ENCODE measurements around the gene SELENBP1.
"Not testable (repeated sequence)": the region's sequence is repeated elsewhere in the genome, so short reads cannot be mapped to it uniquely, and the experiment has no call there.

SELENBP1 gene

GRCh38 chr1:151402764-151403163 is 30.3 kb upstream of the SELENBP1 start:
- no peak for DNase-seq (ENCODE audit: extremely low spot score)
- ChIA-PET CTCF (interaction anchor here (0.8 kb wide), 1 partner anchor 62 kb away, joined by 3 read pairs; no protein-coding TSS in a partner anchor), POLR2A (interaction anchor here (1.2 to 1.8 kb wide), 4 partner anchors 9 to 213 kb away, joined by 3 to 6 read pairs (median 4); partner anchors contain the start of genes PI4KB and VPS72)
- TF ChIP-seq L3MBTL2 (conservative IDR thresholded peaks at IDR 0.05) (no peak), ELF4 (IDR thresholded peaks at IDR 0.05) (no peak), NFRKB (IDR thresholded peaks at IDR 0.05) (no peak), CTBP1 (IDR thresholded peaks at IDR 0.05; ENCODE audit: borderline replicate concordance) (no peak), SUZ12 (IDR thresholded peaks at IDR 0.05) (no peak), TARDBP (IDR thresholded peaks at IDR 0.05) (no peak), FOXM1 (IDR thresholded peaks at IDR 0.05; ENCODE audit: borderline replicate concordance) (no peak), BHLHE40 (IDR thresholded peaks at IDR 0.05; ENCODE audit: borderline replicate concordance) (no peak), PKNOX1 (IDR thresholded peaks at IDR 0.05) (no peak), FOXA1 (IDR thresholded peaks at IDR 0.05) (no peak), HDGF (IDR thresholded peaks at IDR 0.05; ENCODE audit: borderline replicate concordance) (no peak)

GRCh38 chr1:151401860-151402259 is 29.4 kb upstream of the SELENBP1 start:
- POLR2A ChIA-PET, result interaction anchor here (0.7 to 1.8 kb wide), 5 partner anchors 9 to 212 kb away, joined by 3 to 6 read pairs (median 3); partner anchors contain the start of genes PI4KB and VPS72
- CTCF ChIA-PET, result interaction anchor here (0.8 to 0.9 kb wide), 2 partner anchors 61 to 101 kb away, joined by 3 read pairs; no protein-coding TSS in a partner anchor
- TF ChIP-seq BHLHE40 (IDR thresholded peaks at IDR 0.05; ENCODE audit: borderline replicate concordance) (no peak), FOXM1 (IDR thresholded peaks at IDR 0.05; ENCODE audit: borderline replicate concordance) (no peak), LEF1 (IDR thresholded peaks at IDR 0.05; ENCODE audit: borderline replicate concordance) (no peak)
- no peak for DNase-seq (ENCODE audit: extremely low spot score)

GRCh38 chr1:151401125-151401788 is 28.8 kb upstream of the SELENBP1 start:
- no peak for DNase-seq (ENCODE audit: extremely low spot score)
- TF ChIP-seq NFRKB (IDR thresholded peaks at IDR 0.05), result no peak
- TF ChIP-seq TARDBP (IDR thresholded peaks at IDR 0.05), result no peak
- no peak for TF ChIP-seq FOXA1 (IDR thresholded peaks at IDR 0.05)
- TF ChIP-seq HDGF (IDR thresholded peaks at IDR 0.05; ENCODE audit: borderline replicate concordance), result no peak
- TF ChIP-seq SUZ12 (IDR thresholded peaks at IDR 0.05), result no peak
- TF ChIP-seq LEF1 (IDR thresholded peaks at IDR 0.05; ENCODE audit: borderline replicate concordance), result no peak
- TF ChIP-seq L3MBTL2 (conservative IDR thresholded peaks at IDR 0.05), result no peak
- no peak for TF ChIP-seq ELF4 (IDR thresholded peaks at IDR 0.05)
- no peak for TF ChIP-seq SP1 (IDR thresholded peaks at IDR 0.05)
- no peak for TF ChIP-seq BHLHE40 (IDR thresholded peaks at IDR 0.05; ENCODE audit: borderline replicate concordance)
- no peak for TF ChIP-seq FOXK2 (IDR thresholded peaks at IDR 0.05)
- no peak for TF ChIP-seq CTBP1 (IDR thresholded peaks at IDR 0.05; ENCODE audit: borderline replicate concordance)
- no peak for TF ChIP-seq ARNT (IDR thresholded peaks at IDR 0.05)
- TF ChIP-seq FOXM1 (IDR thresholded peaks at IDR 0.05; ENCODE audit: borderline replicate concordance), result no peak
- TF ChIP-seq PKNOX1 (IDR thresholded peaks at IDR 0.05), result no peak
- no peak for TF ChIP-seq ZNF384 (IDR thresholded peaks at IDR 0.05)
- ChIA-PET POLR2A (interaction anchor here (1.8 to 3.3 kb wide), 4 partner anchors 10 to 120 kb away, joined by 5 to 16 read pairs (median 6); no protein-coding TSS in a partner anchor), CTCF (interaction anchor here (0.9 kb wide), 1 partner anchor 100 kb away, joined by 3 read pairs; no protein-coding TSS in a partner anchor)

GRCh38 chr1:151399324-151400171 is 27.0 kb upstream of the SELENBP1 start, which contains the start of gene PSMB4:
Gene PSMB4 (plus strand): TSS chr1:151399573. CDS start chr1:151399588, 15 bp downstream.
- CTCF ChIA-PET, result interaction anchor here (1.5 kb wide), 1 partner anchor 73 kb away, joined by 3 read pairs; the partner anchor contains the start of gene PI4KB
- peak; percentile 91 for DNase-seq (ENCODE audit: extremely low spot score)
- POLR2A ChIA-PET, result interaction anchor here (0.6 to 3.3 kb wide), 28 partner anchors 8 to 286 kb away, joined by 3 to 16 read pairs (median 5); partner anchors contain the start of genes CGN, PI4KB, SELENBP1 and TUFT1
- TF ChIP-seq ZNF384 (IDR thresholded peaks at IDR 0.05) (peak; percentile 91), CTBP1 (IDR thresholded peaks at IDR 0.05; ENCODE audit: borderline replicate concordance) (no peak; the same call in 1 of the 2 replicates), PKNOX1 (IDR thresholded peaks at IDR 0.05) (peak; percentile 90), ELF4 (IDR thresholded peaks at IDR 0.05) (peak; percentile 81)

DNA sequence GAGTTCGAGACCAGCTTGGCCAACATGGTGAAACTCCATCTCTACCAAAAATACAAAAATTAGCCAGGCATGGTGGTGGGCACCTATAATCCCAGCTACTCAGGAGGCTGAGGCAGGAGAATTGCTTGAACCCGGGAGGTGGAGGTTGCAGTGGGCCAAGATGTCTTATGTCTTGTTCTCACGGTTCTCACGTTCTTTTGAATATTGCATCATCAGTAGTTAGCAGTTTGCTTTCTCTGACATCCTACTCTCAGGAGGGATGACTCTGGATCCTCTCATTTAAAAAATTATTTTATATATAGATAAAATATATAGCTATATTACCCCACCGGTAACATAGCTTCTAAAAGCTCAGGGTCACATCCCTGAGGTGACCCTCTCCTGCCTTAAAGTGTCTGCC is 23.8 kb upstream of the SELENBP1 start:
- CTCF ChIA-PET, result interaction anchor here (1.2 to 1.4 kb wide), 2 partner anchors 14 to 95 kb away, joined by 3 to 4 read pairs; no protein-coding TSS in a partner anchor
- DNase-seq (ENCODE audit: extremely low spot score), result not testable (repeated sequence)
- POLR2A ChIA-PET, result interaction anchor here (1.5 kb wide), 1 partner anchor 12 kb away, joined by 3 read pairs; no protein-coding TSS in a partner anchor

- TF ChIP-seq L3MBTL2 (conservative IDR thresholded peaks at IDR 0.05) (no peak), ARNT (IDR thresholded peaks at IDR 0.05) (no peak), PKNOX1 (IDR thresholded peaks at IDR 0.05) (no peak), NFRKB (IDR thresholded peaks at IDR 0.05) (no peak), BHLHE40 (IDR thresholded peaks at IDR 0.05; ENCODE audit: borderline replicate concordance) (no peak), ZNF384 (IDR thresholded peaks at IDR 0.05) (no peak), ELF4 (IDR thresholded peaks at IDR 0.05) (no peak), SP1 (IDR thresholded peaks at IDR 0.05) (no peak), HDGF (IDR thresholded peaks at IDR 0.05; ENCODE audit: borderline replicate concordance) (no peak)
- DNase-seq (ENCODE audit: extremely low spot score), result no peak
- POLR2A ChIA-PET, result no interaction called here
- CTCF ChIA-PET, result interaction anchor here (1.0 kb wide), 1 partner anchor 23 kb away, joined by 4 read pairs; no protein-coding TSS in a partner anchor
Observed at GRCh38 chr1:151393583-151393982, 21.1 kb upstream of the SELENBP1 start.

All from HEK293T (cell line).